ENCODE data around the gene RPSA.
A peak's percentile ranks its signal among the peaks of the same experiment; 100 is the strongest.

RPSA gene

DNA sequence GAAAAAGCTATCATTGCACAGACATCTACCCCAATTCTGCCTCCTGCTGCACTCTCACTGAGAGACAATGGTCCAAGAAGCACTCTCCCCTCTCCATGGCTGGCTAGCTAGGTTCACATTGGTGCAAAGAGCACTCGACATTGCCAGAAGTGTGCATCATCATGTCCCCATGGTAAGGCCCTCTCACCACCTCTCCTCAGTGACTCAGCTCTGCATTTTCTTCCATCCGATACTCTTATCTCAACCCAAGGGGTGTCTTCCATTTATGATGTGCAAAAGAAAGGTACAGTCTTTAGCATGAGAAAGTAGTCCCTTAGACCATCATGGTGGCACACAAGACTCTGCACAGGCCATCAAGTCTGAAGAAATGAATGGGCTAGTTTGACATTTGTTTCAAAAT is 14.0 kb downstream of the RPSA start:
- no peak overlapping the region for H3K4me3 ChIP-seq (ENCODE audit: low read depth, low read length)
- TF ChIP-seq, protein P1, sequence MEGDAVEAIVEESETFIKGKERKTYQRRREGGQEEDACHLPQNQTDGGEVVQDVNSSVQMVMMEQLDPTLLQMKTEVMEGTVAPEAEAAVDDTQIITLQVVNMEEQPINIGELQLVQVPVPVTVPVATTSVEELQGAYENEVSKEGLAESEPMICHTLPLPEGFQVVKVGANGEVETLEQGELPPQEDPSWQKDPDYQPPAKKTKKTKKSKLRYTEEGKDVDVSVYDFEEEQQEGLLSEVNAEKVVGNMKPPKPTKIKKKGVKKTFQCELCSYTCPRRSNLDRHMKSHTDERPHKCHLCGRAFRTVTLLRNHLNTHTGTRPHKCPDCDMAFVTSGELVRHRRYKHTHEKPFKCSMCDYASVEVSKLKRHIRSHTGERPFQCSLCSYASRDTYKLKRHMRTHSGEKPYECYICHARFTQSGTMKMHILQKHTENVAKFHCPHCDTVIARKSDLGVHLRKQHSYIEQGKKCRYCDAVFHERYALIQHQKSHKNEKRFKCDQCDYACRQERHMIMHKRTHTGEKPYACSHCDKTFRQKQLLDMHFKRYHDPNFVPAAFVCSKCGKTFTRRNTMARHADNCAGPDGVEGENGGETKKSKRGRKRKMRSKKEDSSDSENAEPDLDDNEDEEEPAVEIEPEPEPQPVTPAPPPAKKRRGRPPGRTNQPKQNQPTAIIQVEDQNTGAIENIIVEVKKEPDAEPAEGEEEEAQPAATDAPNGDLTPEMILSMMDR (conservative IDR thresholded peaks at IDR 0.05; ENCODE audit: low read depth, low read length) = no peak
- no peak for DNase-seq (ENCODE audit: low read depth)

DNA sequence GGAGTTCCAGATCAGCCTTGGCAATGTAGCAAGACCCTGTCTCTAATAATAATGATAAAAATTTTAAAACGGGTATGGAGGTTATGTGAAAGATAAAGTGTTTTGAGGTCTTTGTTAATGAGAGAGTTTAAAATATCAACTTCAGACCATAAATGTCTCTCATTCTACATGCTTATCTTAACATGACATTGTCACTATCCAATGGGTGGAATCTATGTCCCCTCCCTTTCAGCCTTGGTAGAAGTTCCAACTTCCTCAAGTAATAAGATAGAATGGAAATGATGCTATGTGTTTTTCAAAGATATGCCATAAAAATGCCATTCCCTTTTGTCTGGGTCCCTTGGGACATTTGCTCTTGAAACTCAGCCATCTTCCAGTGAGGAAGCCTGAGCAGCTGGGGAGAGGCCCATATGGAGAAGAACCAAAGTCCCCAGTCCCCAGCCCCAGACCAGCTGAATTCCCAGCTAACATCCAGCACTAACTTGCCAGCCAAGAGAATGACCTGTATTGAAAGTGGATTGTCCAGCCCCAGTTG is 17.0 kb downstream of the RPSA start:
- no peak overlapping the region for H3K4me3 ChIP-seq (ENCODE audit: low read depth, low read length)
- DNase-seq (ENCODE audit: low read depth) = no peak
- TF ChIP-seq, protein P1 (conservative IDR thresholded peaks at IDR 0.05; ENCODE audit: low read depth, low read length) = no peak

DNA sequence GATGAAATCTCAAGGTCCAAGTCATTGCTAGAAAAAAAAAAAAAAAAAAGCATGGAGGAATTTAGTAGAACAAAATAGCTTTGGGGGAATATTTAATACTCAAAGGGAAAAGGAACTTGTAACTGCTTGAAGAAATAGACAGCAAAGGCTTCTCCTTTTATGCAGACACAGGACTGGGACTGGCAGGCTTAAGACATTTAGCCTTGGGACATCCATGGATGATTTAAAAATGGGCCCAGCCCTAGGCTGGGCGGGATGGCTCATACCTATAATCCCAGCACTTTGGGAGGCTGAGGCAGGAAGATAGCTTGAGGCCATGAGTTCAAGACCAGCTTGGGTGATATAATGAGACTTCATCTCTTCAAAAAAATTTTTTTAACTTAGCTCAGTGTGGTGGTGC is 19.8 kb downstream of the RPSA start:
- TF ChIP-seq, protein P1 (conservative IDR thresholded peaks at IDR 0.05; ENCODE audit: low read depth, low read length) = no peak
- no peak for DNase-seq (ENCODE audit: low read depth)
- H3K4me3 ChIP-seq (ENCODE audit: low read depth, low read length) = no peak overlapping the region

DNA sequence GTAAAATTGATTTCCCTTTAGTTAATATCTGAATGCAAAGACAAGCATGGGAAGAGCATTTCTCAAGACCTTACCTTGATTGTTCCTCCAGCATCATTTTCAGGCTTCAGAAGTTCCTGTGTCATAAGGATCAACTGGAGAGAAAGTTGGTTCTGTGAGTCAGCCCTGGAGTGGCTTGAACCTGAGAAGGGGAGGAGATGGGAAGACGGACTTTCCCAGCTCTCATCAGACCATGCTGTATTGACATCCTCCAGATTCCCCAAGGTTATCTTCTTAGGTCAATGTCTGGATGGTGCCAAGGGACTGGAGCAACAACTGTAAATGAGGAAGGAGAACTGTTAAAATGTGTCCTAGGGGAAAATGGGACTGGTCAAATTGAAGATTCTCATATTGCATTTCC is 21.0 kb downstream of the RPSA start:
- DNase-seq (ENCODE audit: low read depth) = no peak
- no peak overlapping the region for H3K4me3 ChIP-seq (ENCODE audit: low read depth, low read length)
- TF ChIP-seq, protein P1 (conservative IDR thresholded peaks at IDR 0.05; ENCODE audit: low read depth, low read length) = no peak

DNA sequence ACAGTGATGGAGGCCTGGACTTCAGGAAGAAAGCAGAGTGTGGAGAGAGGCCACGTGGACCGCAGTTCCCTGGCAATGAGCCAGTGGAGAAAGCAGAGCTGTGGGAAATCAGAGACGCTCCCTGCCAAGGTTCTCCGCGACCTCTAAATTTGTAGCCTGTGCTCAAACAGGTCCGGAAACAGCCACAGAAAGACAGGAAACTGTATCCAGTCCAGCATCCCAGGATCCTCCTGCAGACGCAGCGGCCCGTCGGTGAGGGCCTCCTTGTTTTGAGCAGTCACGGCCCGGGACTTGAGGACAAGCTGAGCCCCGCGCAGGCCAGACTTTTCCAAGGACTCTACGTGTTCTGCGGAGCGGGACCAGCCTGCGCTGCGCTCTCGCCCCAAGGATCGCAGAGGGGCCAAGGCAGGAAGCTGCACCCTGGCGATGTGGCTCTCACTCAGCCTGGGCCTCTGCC is 22.3 kb downstream of the RPSA start:
- TF ChIP-seq, protein P1 (conservative IDR thresholded peaks at IDR 0.05; ENCODE audit: low read depth, low read length) = no peak
- DNase-seq (ENCODE audit: low read depth) = peak; percentile 62
- H3K4me3 ChIP-seq (ENCODE audit: low read depth, low read length) = no peak overlapping the region

DNA sequence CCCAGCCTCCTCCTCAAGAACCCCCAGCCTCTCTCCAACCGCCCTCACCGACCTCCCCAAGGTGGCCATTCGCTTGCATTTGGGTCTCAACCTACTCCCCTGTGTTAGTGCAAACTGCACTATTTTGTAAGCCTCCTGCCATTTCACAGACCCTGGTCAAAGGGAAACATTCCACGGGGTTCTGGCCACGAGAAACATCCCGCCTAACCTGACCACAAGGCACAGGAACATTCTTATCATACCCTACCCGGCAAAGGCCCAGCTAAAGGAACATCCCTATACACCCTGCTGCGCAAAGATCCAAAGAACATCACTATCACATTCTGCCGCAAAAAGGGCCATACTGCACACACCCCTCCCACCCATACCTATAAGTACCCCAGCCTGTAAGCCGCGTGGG is 22.9 kb downstream of the RPSA start:
- DNase-seq (ENCODE audit: low read depth) = peak; percentile 44
- TF ChIP-seq, protein P1 (conservative IDR thresholded peaks at IDR 0.05; ENCODE audit: low read depth, low read length) = no peak
- no peak overlapping the region for H3K4me3 ChIP-seq (ENCODE audit: low read depth, low read length)

DNA sequence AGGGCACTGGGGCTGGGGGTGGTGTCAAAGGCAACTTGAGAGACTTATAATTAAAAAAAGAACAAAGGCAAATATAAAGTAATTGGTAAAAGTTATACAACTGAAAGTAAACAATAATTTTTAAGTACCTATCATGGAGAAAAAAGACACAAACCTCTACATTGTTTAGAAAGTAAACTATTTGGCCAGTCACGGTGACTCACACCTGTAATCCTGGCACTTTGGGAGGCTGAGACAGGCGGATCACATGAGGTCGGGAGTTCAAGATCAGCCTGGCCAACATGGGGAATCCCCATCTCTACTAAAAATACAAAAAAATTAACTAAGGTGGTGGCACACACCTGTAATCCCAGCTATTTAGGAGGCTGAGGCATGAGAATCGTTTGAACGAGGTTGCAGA is 25.8 kb downstream of the RPSA start:
- no peak overlapping the region for H3K4me3 ChIP-seq (ENCODE audit: low read depth, low read length)
- TF ChIP-seq, protein P1 (conservative IDR thresholded peaks at IDR 0.05; ENCODE audit: low read depth, low read length) = no peak
- DNase-seq (ENCODE audit: low read depth) = no peak
